Epidermal melanocyte (primary cell): Measurements from ENCODE around the gene IFI27L2.
A peak's percentile ranks its signal among the peaks of the same experiment; 100 is the strongest.

Source experiments
- DNase-seq: peaks from one replicate; pipeline ENCODE4 v3.0.0; 2011; ENCODE audit warnings: low spot score; ENCODE audit not compliant: insufficient read length

The IFI27L2 gene

GRCh38 chr14:94153750-94154342 lies 24.4 kb upstream of the IFI27L2 start:
- DNase-seq: no peak

GRCh38 chr14:94152676-94153075 lies 23.3 kb upstream of the IFI27L2 start:
- DNase-seq: no peak

- no peak for DNase-seq
Measured at GRCh38 chr14:94145902-94146527, 16.6 kb upstream of the IFI27L2 start.

- DNase-seq: no peak
Measured at GRCh38 chr14:94144765-94145164, 15.4 kb upstream of the IFI27L2 start.

- DNase-seq: no peak
Measured at GRCh38 chr14:94143711-94144110, 14.3 kb upstream of the IFI27L2 start.

GRCh38 chr14:94143239-94143638 lies 13.8 kb upstream of the IFI27L2 start:
- DNase-seq: no peak

GRCh38 chr14:94142836-94143235 lies 13.4 kb upstream of the IFI27L2 start:
- no peak for DNase-seq

- no peak for DNase-seq
Measured at GRCh38 chr14:94142247-94142646, 12.8 kb upstream of the IFI27L2 start.

- no peak for DNase-seq
Measured at GRCh38 chr14:94139421-94139820, 10.0 kb upstream of the IFI27L2 start.

- no peak for DNase-seq
Measured at GRCh38 chr14:94139006-94139405, 9.6 kb upstream of the IFI27L2 start.

GRCh38 chr14:94138251-94138650 lies 8.8 kb upstream of the IFI27L2 start:
- DNase-seq: no peak

GRCh38 chr14:94136575-94137331 lies 7.3 kb upstream of the IFI27L2 start:
- DNase-seq: peak; percentile 72

GRCh38 chr14:94135476-94135875 lies 6.1 kb upstream of the IFI27L2 start:
- DNase-seq: no peak

GRCh38 chr14:94132285-94132887 lies 3.0 kb upstream of the IFI27L2 start:
- peak; percentile 23 for DNase-seq

- DNase-seq: peak; percentile 27
Measured at GRCh38 chr14:94129758-94130414, 482 bp upstream of the IFI27L2 start.

GRCh38 chr14:94128216-94128839 lies 1.1 kb downstream of the IFI27L2 start:
- DNase-seq: no peak

- no peak for DNase-seq
Measured at GRCh38 chr14:94127330-94127729, 2.1 kb downstream of the IFI27L2 start.

- DNase-seq: no peak
Measured at GRCh38 chr14:94126800-94127199, 2.6 kb downstream of the IFI27L2 start.

- no peak for DNase-seq
Measured at GRCh38 chr14:94126419-94126677, 3.1 kb downstream of the IFI27L2 start.

GRCh38 chr14:94125659-94126418 lies 3.6 kb downstream of the IFI27L2 start:
- no peak for DNase-seq
